Activated CD8-positive, alpha-beta memory T cell treated with anti-CD3 and anti-CD28 coated beads, Interleukin-2, amount 50 U/mL, for 1 hour (primary cell): Measurements from ENCODE around the gene SPAG5.

Experiments used
- DNase-seq: peaks from one replicate; pipeline ENCODE4 v3.0.0-alpha.2; 2020; ENCODE audit errors: extremely low read depth

The SPAG5 gene

GRCh38 chr17:28573966-28574480 is 24.8 kb downstream of the SPAG5 start:
- DNase-seq: no peak

GRCh38 chr17:28573521-28573920 is 25.3 kb downstream of the SPAG5 start:
- no peak for DNase-seq

- no peak for DNase-seq
Measured at GRCh38 chr17:28573040-28573380, 25.8 kb downstream of the SPAG5 start.

- DNase-seq: no peak
Measured at GRCh38 chr17:28572259-28573039, 26.4 kb downstream of the SPAG5 start.

GRCh38 chr17:28571361-28572122 is 27.3 kb downstream of the SPAG5 start, which contains the start of gene PIGS:
TSS of gene PIGS (minus strand) at chr17:28571524. CDS start at chr17:28571496, 28 bp downstream.
- peak; percentile 68 for DNase-seq

- DNase-seq: no peak
Measured at GRCh38 chr17:28570716-28571360, 28.0 kb downstream of the SPAG5 start.

GRCh38 chr17:28569446-28569845 is 29.4 kb downstream of the SPAG5 start:
- no peak for DNase-seq

GRCh38 chr17:28567604-28568003 is 31.2 kb downstream of the SPAG5 start:
- no peak for DNase-seq

- no peak for DNase-seq
Measured at GRCh38 chr17:28563475-28563874, 35.4 kb downstream of the SPAG5 start.

- no peak for DNase-seq
Measured at GRCh38 chr17:28555022-28555421, 43.8 kb downstream of the SPAG5 start.

- no peak for DNase-seq
Measured at GRCh38 chr17:28554565-28554964, 44.3 kb downstream of the SPAG5 start.

GRCh38 chr17:28553000-28553505 is 45.8 kb downstream of the SPAG5 start:
- no peak for DNase-seq

- DNase-seq: no peak
Measured at GRCh38 chr17:28552176-28552999, 46.4 kb downstream of the SPAG5 start, which contains the start of gene UNC119. TSS of gene UNC119 (minus strand) at chr17:28552624. CDS start at chr17:28552557, 67 bp downstream.

GRCh38 chr17:28551421-28552175 is 47.2 kb downstream of the SPAG5 start:
- DNase-seq: no peak

GRCh38 chr17:28550858-28551257 is 48.0 kb downstream of the SPAG5 start:
- DNase-seq: no peak

- no peak for DNase-seq
Measured at GRCh38 chr17:28549236-28550132, 49.3 kb downstream of the SPAG5 start.

GRCh38 chr17:28548417-28549130 is 50.3 kb downstream of the SPAG5 start:
- no peak for DNase-seq

- DNase-seq: no peak
Measured at GRCh38 chr17:28547623-28548416, 51.0 kb downstream of the SPAG5 start.
